K562 (cell line): ENCODE results near the gene MICU2. TPM values are rescaled to one million over a fixed set of nuclear protein-coding genes. Genes with fewer than 3 reads are reported as not detected.
A peak's percentile ranks its signal among the peaks of the same experiment; 100 is the strongest.

Source experiments
- CBFA2T3 ChIP-seq: fragments of 450-650 bp; IDR thresholded peaks from 2 replicates; pipeline ENCODE4 v1.6.1; 2017
- CTBP1 ChIP-seq: fragments of 450-650 bp; IDR thresholded peaks from 2 replicates; pipeline ENCODE4 v1.6.1; 2016; ENCODE audit warnings: borderline replicate concordance
- EP300 ChIP-seq: IDR thresholded peaks from 2 replicates; pipeline ENCODE4 v1.6.1; 2012; ENCODE audit warnings: low read length, improper control_type of control experiment
- KAT7 ChIP-seq: sonication (generic); formaldehyde crosslinking; IDR thresholded peaks from 2 replicates; pipeline ENCODE4 v1.8.0; 2022; ENCODE audit warnings: missing genetic modification reagents, mild to moderate bottlenecking, borderline replicate concordance
- MTA2 ChIP-seq: fragments of 450-650 bp; IDR thresholded peaks from 2 replicates; pipeline ENCODE4 v1.6.1; 2016; ENCODE audit warnings: low read depth
- NFE2 ChIP-seq: IDR thresholded peaks from 2 replicates; pipeline ENCODE4 v1.6.1; 2014; ENCODE audit warnings: antibody characterized with exemption, low read depth
- RCOR1 ChIP-seq, 2 experiments: IDR thresholded peaks; 2 replicates each; pipeline ENCODE4 v1.6.1; 2012; ENCODE audit warnings: low read depth in 2 of 2, low read length in 2 of 2, borderline replicate concordance in 1 of 2, improper control_type of control experiment in 1 of 2
- SMARCE1 ChIP-seq: fragments of 450-650 bp; IDR thresholded peaks from 2 replicates; pipeline ENCODE4 v1.7.1; 2016; ENCODE audit warnings: mild to moderate bottlenecking
- TAL1 ChIP-seq: fragments of 450-650 bp; IDR thresholded peaks from 2 replicates; pipeline ENCODE4 v1.6.1; 2016; ENCODE audit warnings: mild to moderate bottlenecking
- TBP ChIP-seq: optimal IDR thresholded peaks from 2 replicates; pipeline ENCODE3; 2011; ENCODE audit warnings: low read depth, low read length, improper control_type of control experiment
- ZNF384 ChIP-seq: IDR thresholded peaks from 2 replicates; pipeline ENCODE4 v1.6.1; 2012; ENCODE audit warnings: low read depth, low read length, improper control_type of control experiment
- polyA plus RNA-seq, 8 experiments: library from polyadenylated mRNA; depleted of rRNA in 4 of 8; stranded (reverse) in 5 of 8; unstranded in 3 of 8; fragments of >200 nt; fragmentation: Nextera tagmentation in 2 of 8; fragmentation: Illumina TruSeq in 1 of 8; extraction: Ambion mirVana in 2 of 8; extraction: Trizol in 1 of 8; gene quantifications; 2 replicates each; pipeline versions ENCODE4 v1.2.1 to v1.2.3, GENCODE V29; 2011 to 2014; ENCODE audit warnings: inconsistent platforms in 1 of 8, missing spikeins in 1 of 8
- total RNA-seq, 7 experiments: library from RNA; depleted of rRNA in 6 of 7; stranded (reverse); fragments of >200 nt in 6 of 7; fragmentation: Illumina TruSeq in 2 of 7; extraction: Trizol in 2 of 7; gene quantifications; 2 replicates each; pipeline versions ENCODE4 v1.2.1 to v1.2.3, GENCODE V29; 2011 to 2021; ENCODE audit warnings: low replicate concordance in 1 of 7
- TF ChIP-seq, protein P1 (sequence below), 2 experiments: IDR thresholded peaks in 1 of 2; conservative IDR thresholded peaks in 1 of 2; 2 replicates each; pipeline ENCODE4 v1.6.1; 2016; ENCODE audit warnings: low read depth in 2 of 2, mild to moderate bottlenecking in 1 of 2, missing compliant biosample characterization in 1 of 2, missing genetic modification characterization in 1 of 2, moderate library complexity in 1 of 2

MICU2 gene
- total and polyA plus RNA-seq, 9 of the 15 experiments (the other 6 are each of a cell fraction or from before 2014, with no cell fraction given): 9.1 to 41.8 (median 33.4) TPM

DNA sequence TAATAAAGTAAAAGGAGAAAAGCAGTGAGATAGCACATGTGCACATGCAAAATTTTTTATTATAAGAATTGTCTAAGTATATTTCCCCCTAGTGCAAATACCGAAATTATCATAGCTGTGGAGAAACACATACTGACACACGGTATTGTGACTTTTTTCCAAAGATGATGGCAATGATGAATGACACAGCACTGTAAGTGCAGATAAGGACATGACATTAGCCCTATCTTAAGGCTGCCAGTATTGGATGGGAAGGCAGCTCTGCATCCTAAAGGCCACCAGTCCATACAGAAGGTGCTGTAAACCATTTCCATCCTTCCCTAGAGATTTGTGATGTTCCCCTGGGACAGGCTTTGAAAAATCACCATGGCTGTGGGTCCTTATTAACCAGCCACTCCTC lies 11.5 kb upstream of the MICU2 start (continued):
- TF ChIP-seq, protein P1, sequence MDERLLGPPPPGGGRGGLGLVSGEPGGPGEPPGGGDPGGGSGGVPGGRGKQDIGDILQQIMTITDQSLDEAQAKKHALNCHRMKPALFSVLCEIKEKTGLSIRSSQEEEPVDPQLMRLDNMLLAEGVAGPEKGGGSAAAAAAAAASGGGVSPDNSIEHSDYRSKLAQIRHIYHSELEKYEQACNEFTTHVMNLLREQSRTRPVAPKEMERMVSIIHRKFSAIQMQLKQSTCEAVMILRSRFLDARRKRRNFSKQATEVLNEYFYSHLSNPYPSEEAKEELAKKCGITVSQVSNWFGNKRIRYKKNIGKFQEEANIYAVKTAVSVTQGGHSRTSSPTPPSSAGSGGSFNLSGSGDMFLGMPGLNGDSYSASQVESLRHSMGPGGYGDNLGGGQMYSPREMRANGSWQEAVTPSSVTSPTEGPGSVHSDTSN (CRISPR knock-in tag; IDR thresholded peaks at IDR 0.05; ENCODE audit: low read depth): peak; percentile 65
- TF ChIP-seq, protein P1 (tag; conservative IDR thresholded peaks at IDR 0.05; ENCODE audit: low read depth): peak; percentile 85
- 0 out of 2 replicates have a peak, but pooled peaks have one; percentile 43 for TF ChIP-seq ZNF384
- TF ChIP-seq MTA2: peak; percentile 55
- TF ChIP-seq EP300: peak; percentile 62; the same call in 1 of the 2 replicates
- no peak for TF ChIP-seq TBP
- no peak for TF ChIP-seq KAT7
- peak in 1 of 2 experiments; percentile 88; a peak in 2 of 4 replicates for TF ChIP-seq RCOR1 (IDR thresholded peaks at IDR 0.05; ENCODE audit: borderline replicate concordance in 1 of 2, low read depth in 2 of 2, low read length in 2 of 2)
- peak; percentile 52 for TF ChIP-seq TAL1
- peak; percentile 78; the same call in 1 of the 2 replicates for TF ChIP-seq CTBP1
- 0 out of 2 replicates have a peak, but pooled peaks have one; percentile 26 for TF ChIP-seq SMARCE1
- peak; percentile 82 for TF ChIP-seq NFE2
- peak; percentile 79 for TF ChIP-seq CBFA2T3
